ENCODE measurements around the gene RAVER1.
A peak's percentile ranks its signal among the peaks of the same experiment; 100 is the strongest.
"Not testable (repeated sequence)": the region's sequence is repeated elsewhere in the genome, so short reads cannot be mapped to it uniquely, and the experiment has no call there.

RAVER1 gene

GRCh38 chr19:10286803-10287737 is 46.3 kb downstream of the RAVER1 start, which contains the start of gene ICAM4:
Gene ICAM4 (plus strand): TSS chr19:10286955. CDS start chr19:10287013, 58 bp downstream.
- DNase-seq (ENCODE audit: low spot score), result no peak
- CTCF ChIA-PET, result interaction anchor here (1.4 kb wide), 1 partner anchor 28 kb away, joined by 3 read pairs; no protein-coding TSS in a partner anchor
- TF ChIP-seq CTCF (conservative IDR thresholded peaks at IDR 0.05; ENCODE audit: low read depth), result no peak
- peak within 1 kb of the TSS; percentile 93 for H3K27ac ChIP-seq
- POLR2A ChIA-PET (ENCODE audit: low non-redundant PET), result interaction anchor here (1.5 kb wide), 1 partner anchor 16 kb away, joined by 7 read pairs; the partner anchor contains the start of gene ICAM1

GRCh38 chr19:10285393-10285792 is 47.9 kb downstream of the RAVER1 start:
- ChIA-PET POLR2A (ENCODE audit: low non-redundant PET) (interaction anchor here (0.6 to 1.5 kb wide), 3 partner anchors 12 to 30 kb away, joined by 3 to 7 read pairs (median 4); partner anchors contain the start of gene ICAM1), CTCF (interaction anchor here (0.6 to 2.0 kb wide), 4 partner anchors 11 to 27 kb away, joined by 3 to 4 read pairs (median 4); no protein-coding TSS in a partner anchor)
- no peak for DNase-seq (ENCODE audit: low spot score)
- no peak for TF ChIP-seq CTCF (conservative IDR thresholded peaks at IDR 0.05; ENCODE audit: low read depth)
- H3K27ac ChIP-seq, result peak overlapping the region; percentile 93

- no peak for TF ChIP-seq CTCF (conservative IDR thresholded peaks at IDR 0.05; ENCODE audit: low read depth)
- DNase-seq (ENCODE audit: low spot score), result no peak
- ChIA-PET CTCF (interaction anchor here (1.2 to 2.0 kb wide), 2 partner anchors 15 to 26 kb away, joined by 4 read pairs; no protein-coding TSS in a partner anchor), POLR2A (ENCODE audit: low non-redundant PET) (no interaction called here)
- peak overlapping the region; percentile 93 for H3K27ac ChIP-seq
Observed at GRCh38 chr19:10284960-10285278, 48.4 kb downstream of the RAVER1 start.

- H3K27ac ChIP-seq, result peak overlapping the region; percentile 93
- DNase-seq (ENCODE audit: low spot score), result no peak
- POLR2A ChIA-PET (ENCODE audit: low non-redundant PET), result no interaction called here
- CTCF ChIA-PET, result interaction anchor here (0.9 to 2.0 kb wide), 3 partner anchors 15 to 104 kb away, joined by 3 to 4 read pairs (median 4); no protein-coding TSS in a partner anchor
- TF ChIP-seq CTCF (conservative IDR thresholded peaks at IDR 0.05; ENCODE audit: low read depth), result no peak
Observed at GRCh38 chr19:10284065-10284959, 49.0 kb downstream of the RAVER1 start.

- peak overlapping the region; percentile 59 for H3K27ac ChIP-seq
- POLR2A ChIA-PET (ENCODE audit: low non-redundant PET), result no interaction called here
- CTCF ChIA-PET, result interaction anchor here (0.9 to 2.0 kb wide), 2 partner anchors 25 to 105 kb away, joined by 3 to 4 read pairs; no protein-coding TSS in a partner anchor
- DNase-seq (ENCODE audit: low spot score), result no peak
- TF ChIP-seq CTCF (conservative IDR thresholded peaks at IDR 0.05; ENCODE audit: low read depth), result no peak
Observed at GRCh38 chr19:10283301-10284064, 49.8 kb downstream of the RAVER1 start.

GRCh38 chr19:10282043-10282442 is 51.3 kb downstream of the RAVER1 start:
- CTCF ChIA-PET; DNase-seq (ENCODE audit: low spot score); POLR2A ChIA-PET (ENCODE audit: low non-redundant PET): not testable (repeated sequence)
- peak overlapping the region; percentile 59; the same call in 1 of the 2 replicates for H3K27ac ChIP-seq
